Nephron progenitor cell (in vitro differentiated cells): Measurements from ENCODE around the gene GAS2.

ENCODE experiments used
- DNase-seq: peaks from one replicate; pipeline ENCODE4 v3.0.0; 2021
- H3K27ac Mint-ChIP-seq: 2 replicates; pipeline ENCODE4 v1.8.0; 2021; ENCODE audit warnings: mild to moderate bottlenecking, moderate library complexity, mixed read lengths
- H3K27me3 Mint-ChIP-seq: 2 replicates; pipeline ENCODE4 v1.8.0; 2021; ENCODE audit warnings: mild to moderate bottlenecking, low read depth, mixed read lengths; ENCODE audit not compliant: poor library complexity
- H3K36me3 Mint-ChIP-seq: 2 replicates; pipeline ENCODE4 v1.8.0; 2021; ENCODE audit warnings: low read depth, mixed read lengths
- H3K4me1 Mint-ChIP-seq: 2 replicates; pipeline ENCODE4 v1.8.0; 2021; ENCODE audit warnings: mixed read lengths
- H3K4me3 Mint-ChIP-seq: 2 replicates; pipeline ENCODE4 v1.8.0; 2021; ENCODE audit warnings: mild to moderate bottlenecking, moderate library complexity, mixed read lengths
- H3K9me3 Mint-ChIP-seq: 2 replicates; pipeline ENCODE4 v1.8.0; 2021; ENCODE audit warnings: mild to moderate bottlenecking, moderate library complexity, mixed read lengths
- TF ChIP-seq, protein P1 (sequence below): fragments of 200-600 bp; sonication (generic); IDR thresholded peaks from 2 replicates; pipeline ENCODE4 v1.5.0; 2021; ENCODE audit warnings: antibody characterized with exemption

GAS2 gene

DNA sequence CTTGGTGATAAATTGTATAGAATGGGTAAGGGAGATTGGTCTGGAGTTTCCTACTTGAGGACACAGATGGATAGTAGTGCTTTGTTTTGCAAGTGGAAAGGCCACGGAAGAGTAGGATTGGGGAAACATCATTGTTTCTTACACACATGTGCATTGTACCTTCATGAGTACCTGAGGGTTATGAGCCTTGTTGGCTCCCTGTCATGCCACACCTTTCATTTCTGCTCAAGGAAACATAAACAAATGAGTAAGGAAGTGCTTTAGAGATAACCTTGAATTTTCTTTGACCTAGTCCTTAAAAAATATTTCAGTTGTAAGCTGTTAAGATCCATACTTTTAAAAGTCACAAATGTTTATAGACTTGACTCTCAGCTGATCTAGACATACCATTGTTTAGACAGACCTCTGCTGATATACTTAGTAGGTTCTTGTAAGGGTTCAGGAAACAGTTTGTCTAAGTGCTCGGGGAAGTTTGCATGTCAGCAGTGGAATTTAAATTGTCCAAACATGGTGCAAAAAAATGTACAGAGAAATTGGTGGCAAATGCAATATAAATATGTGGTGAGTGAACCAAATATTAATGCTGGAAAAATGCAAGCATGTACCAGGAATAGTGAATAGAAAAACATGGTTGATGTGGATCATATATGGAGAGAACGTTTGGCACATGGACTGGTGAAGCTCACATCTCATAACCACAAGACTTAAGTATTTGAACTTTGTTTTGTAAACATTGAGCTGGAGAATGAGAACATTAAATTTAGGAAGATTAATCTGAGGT lies 40.9 kb downstream of the GAS2 start:
- no peak for DNase-seq
- peaks cover 2% of the 10 kb centered on the region for H3K9me3 Mint-ChIP-seq
- no peak overlapping the region for H3K4me3 Mint-ChIP-seq
- H3K4me1 Mint-ChIP-seq, result peaks cover 27% of the 10 kb centered on the region
- peak overlapping the region; percentile 46 for H3K27ac Mint-ChIP-seq
- no peaks in the 10 kb centered on the region for H3K27me3 Mint-ChIP-seq
- TF ChIP-seq, protein P1, sequence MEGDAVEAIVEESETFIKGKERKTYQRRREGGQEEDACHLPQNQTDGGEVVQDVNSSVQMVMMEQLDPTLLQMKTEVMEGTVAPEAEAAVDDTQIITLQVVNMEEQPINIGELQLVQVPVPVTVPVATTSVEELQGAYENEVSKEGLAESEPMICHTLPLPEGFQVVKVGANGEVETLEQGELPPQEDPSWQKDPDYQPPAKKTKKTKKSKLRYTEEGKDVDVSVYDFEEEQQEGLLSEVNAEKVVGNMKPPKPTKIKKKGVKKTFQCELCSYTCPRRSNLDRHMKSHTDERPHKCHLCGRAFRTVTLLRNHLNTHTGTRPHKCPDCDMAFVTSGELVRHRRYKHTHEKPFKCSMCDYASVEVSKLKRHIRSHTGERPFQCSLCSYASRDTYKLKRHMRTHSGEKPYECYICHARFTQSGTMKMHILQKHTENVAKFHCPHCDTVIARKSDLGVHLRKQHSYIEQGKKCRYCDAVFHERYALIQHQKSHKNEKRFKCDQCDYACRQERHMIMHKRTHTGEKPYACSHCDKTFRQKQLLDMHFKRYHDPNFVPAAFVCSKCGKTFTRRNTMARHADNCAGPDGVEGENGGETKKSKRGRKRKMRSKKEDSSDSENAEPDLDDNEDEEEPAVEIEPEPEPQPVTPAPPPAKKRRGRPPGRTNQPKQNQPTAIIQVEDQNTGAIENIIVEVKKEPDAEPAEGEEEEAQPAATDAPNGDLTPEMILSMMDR, result no peak
- peaks cover 14% of the 10 kb centered on the region for H3K36me3 Mint-ChIP-seq

DNA sequence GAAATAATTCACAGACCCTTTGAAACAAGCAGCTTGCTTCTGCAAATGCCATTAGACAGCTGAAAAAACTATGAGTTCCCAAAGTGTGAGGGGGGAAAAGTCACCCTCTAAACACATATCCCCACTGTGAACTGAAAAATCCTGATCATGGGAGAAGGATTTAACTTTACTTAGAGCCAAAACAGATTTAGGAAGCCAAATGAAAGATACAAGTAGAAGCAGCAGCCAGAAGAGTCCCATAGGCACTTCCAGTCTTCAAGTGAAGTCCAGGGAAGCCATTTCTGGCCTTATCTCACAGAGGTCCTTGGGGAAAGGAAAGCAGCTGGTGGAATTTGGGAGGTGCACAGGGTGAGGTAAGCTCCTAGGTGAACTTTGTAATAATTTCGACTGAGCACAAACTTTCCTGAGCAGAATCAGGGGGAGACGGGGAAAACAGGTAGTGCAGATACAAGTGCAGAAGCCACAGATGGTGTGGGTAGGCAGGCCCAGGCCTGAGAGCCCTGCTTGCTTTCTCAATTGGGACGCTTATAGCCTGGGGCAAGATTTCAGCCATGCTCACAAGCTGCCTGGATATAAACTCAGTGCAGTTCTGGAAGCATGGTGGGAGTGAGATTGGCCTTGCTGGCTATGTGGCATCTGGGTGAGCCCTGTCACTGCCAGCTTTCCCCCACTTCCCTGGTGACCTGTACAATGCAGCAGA lies 44.8 kb downstream of the GAS2 start:
- TF ChIP-seq, protein P1, result no peak
- Mint-ChIP-seq H3K36me3 (peaks cover 48% of the 10 kb centered on the region), H3K27me3 (no peaks in the 10 kb centered on the region), H3K27ac (peak overlapping the region; percentile 55), H3K4me1 (peaks cover 11% of the 10 kb centered on the region), H3K9me3 (peaks cover 40% of the 10 kb centered on the region), H3K4me3 (no peak overlapping the region)
- DNase-seq, result no peak

DNA sequence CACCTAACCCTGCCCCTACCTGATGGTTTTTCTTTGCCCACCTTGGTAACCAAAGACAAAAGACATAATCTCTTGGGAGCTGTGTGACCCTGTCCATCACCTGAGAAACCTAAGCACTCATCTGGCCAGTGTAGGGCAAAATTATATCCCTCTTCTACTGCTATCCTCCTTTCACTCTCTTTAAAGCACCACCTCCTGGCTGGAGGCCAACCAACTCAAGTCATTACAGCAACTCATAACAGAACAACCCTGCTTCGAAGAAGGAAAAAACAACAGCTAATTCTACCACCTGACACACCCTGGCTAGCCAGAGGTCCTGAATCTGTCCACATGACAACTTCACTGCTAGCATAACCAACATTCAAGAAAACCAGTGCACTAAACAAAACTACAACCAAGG lies 45.5 kb downstream of the GAS2 start:
- TF ChIP-seq, protein P1, result no peak
- no peak for DNase-seq
- Mint-ChIP-seq H3K4me3 (no peak overlapping the region), H3K27ac (no peak overlapping the region), H3K9me3 (peaks cover 45% of the 10 kb centered on the region), H3K36me3 (peaks cover 48% of the 10 kb centered on the region), H3K4me1 (peaks cover 11% of the 10 kb centered on the region), H3K27me3 (peaks cover 4% of the 10 kb centered on the region)

DNA sequence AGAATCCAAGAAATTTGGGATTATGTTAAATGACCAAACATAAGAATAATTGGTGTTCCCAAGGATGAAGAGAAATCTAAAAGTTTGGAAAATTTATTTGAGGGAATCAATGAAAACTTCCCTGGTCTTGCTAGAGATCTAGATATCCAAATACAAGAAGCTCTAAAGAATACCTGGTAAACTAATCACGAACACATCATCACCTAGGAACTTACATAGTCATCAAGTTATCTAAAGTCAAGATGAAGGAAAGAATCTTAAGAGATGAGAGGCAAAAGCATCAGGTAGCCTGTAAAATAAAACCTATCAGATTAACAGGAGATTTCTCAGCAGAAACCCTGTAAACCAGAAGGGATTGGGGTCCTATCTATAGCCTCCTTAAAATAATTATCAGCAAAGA lies 46.9 kb downstream of the GAS2 start:
- peaks cover 48% of the 10 kb centered on the region for H3K36me3 Mint-ChIP-seq
- DNase-seq, result no peak
- no peak overlapping the region for H3K4me3 Mint-ChIP-seq
- peaks cover 4% of the 10 kb centered on the region for H3K27me3 Mint-ChIP-seq
- peaks cover 52% of the 10 kb centered on the region for H3K9me3 Mint-ChIP-seq
- no peak overlapping the region for H3K27ac Mint-ChIP-seq
- TF ChIP-seq, protein P1, result no peak
- peaks cover 11% of the 10 kb centered on the region for H3K4me1 Mint-ChIP-seq

DNA sequence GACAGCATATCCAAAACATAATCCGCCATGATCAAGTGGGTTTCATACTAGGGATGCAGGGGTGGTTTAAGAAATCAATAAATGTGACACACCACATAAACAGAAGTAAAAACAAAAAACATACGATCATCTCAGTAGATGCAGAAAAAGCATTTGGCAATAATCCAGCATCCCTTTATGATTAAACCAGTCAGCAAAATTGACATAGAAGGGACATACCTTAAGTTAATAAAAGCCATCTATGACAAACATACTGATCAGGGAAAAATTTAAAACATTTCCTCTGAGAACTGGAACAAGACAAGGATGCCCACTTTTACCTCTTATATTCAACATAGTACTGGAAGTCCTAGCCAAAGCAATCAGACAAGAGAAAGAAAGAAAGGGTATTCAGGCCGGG lies 49.6 kb downstream of the GAS2 start:
- Mint-ChIP-seq H3K4me1 (peaks cover 8% of the 10 kb centered on the region), H3K36me3 (peaks cover 43% of the 10 kb centered on the region), H3K27me3 (peaks cover 4% of the 10 kb centered on the region), H3K4me3 (no peak overlapping the region), H3K9me3 (peaks cover 52% of the 10 kb centered on the region), H3K27ac (no peak overlapping the region)
- DNase-seq, result no peak
- TF ChIP-seq, protein P1, result no peak
